Measurements from ENCODE around the gene NR3C2.

NR3C2 gene

GRCh38 chr4:148034813-148035212, 407.4 kb downstream of the NR3C2 start:
- DNase-seq, result no peak

GRCh38 chr4:148030193-148030873, 411.9 kb downstream of the NR3C2 start:
- no peak for DNase-seq

GRCh38 chr4:148029781-148030180, 412.4 kb downstream of the NR3C2 start:
- no peak for DNase-seq

Data from activated CD4-positive, alpha-beta T cell treated with anti-CD3 and anti-CD28 coated beads for 48 hours (primary cell).